ENCODE results near the gene FRY.

FRY gene

GRCh38 chr13:32039056-32039455 lies 7.5 kb downstream of the FRY start:
- no peak for TF ChIP-seq CTCF (IDR thresholded peaks at IDR 0.05)

GRCh38 chr13:32039528-32039927 lies 8.0 kb downstream of the FRY start:
- no peak for TF ChIP-seq CTCF (IDR thresholded peaks at IDR 0.05)

- TF ChIP-seq CTCF (IDR thresholded peaks at IDR 0.05), result no peak
These were observed 8.6 kb downstream of the FRY start for GRCh38 chr13:32040052-32040642.

- TF ChIP-seq CTCF (IDR thresholded peaks at IDR 0.05), result no peak
These were observed 9.1 kb downstream of the FRY start for GRCh38 chr13:32040689-32041088.

- no peak for TF ChIP-seq CTCF (IDR thresholded peaks at IDR 0.05)
These were observed 9.9 kb downstream of the FRY start for GRCh38 chr13:32041429-32041828.

GRCh38 chr13:32042551-32042950 lies 11.0 kb downstream of the FRY start:
- TF ChIP-seq CTCF (IDR thresholded peaks at IDR 0.05), result no peak

- no peak for TF ChIP-seq CTCF (IDR thresholded peaks at IDR 0.05)
These were observed 12.9 kb downstream of the FRY start for GRCh38 chr13:32044446-32044845.

- no peak for TF ChIP-seq CTCF (IDR thresholded peaks at IDR 0.05)
These were observed 14.0 kb downstream of the FRY start for GRCh38 chr13:32045537-32045936.

Measured in LNCAP (cell line).